H9 (cell line): ENCODE data around the gene PRDX4. TPM values are rescaled to one million over a fixed set of nuclear protein-coding genes. Genes with fewer than 3 reads are reported as not detected.

ENCODE experiments used
- DNase-seq: peaks from one replicate; pipeline ENCODE4 v3.0.0-alpha.2; 2017
- H2AFZ ChIP-seq: one replicate; pipeline ENCODE4 v1.6.1; 2013; ENCODE audit warnings: mild to moderate bottlenecking, low read length, control low read depth, moderate library complexity
- H2AK5ac ChIP-seq: 2 replicates; pipeline ENCODE4 v1.6.1; 2013; ENCODE audit warnings: low read length, control low read depth, mixed read lengths; ENCODE audit not compliant: insufficient read length
- H2BK120ac ChIP-seq: one replicate; pipeline ENCODE4 v1.6.1; 2013; ENCODE audit warnings: low read depth, mild to moderate bottlenecking, low read length, control low read depth, inconsistent platforms; ENCODE audit not compliant: poor library complexity, severe bottlenecking
- H2BK12ac ChIP-seq: 2 replicates; pipeline ENCODE4 v1.6.1; 2013; ENCODE audit warnings: low read length, control low read depth, mixed read lengths, low read depth; ENCODE audit not compliant: insufficient read length
- H2BK15ac ChIP-seq: 2 replicates; pipeline ENCODE4 v1.6.1; 2013; ENCODE audit warnings: low read depth, low read length, control low read depth
- H2BK20ac ChIP-seq: one replicate; pipeline ENCODE4 v1.6.1; 2013; ENCODE audit warnings: low read depth, mild to moderate bottlenecking, low read length, control low read depth, inconsistent platforms; ENCODE audit not compliant: poor library complexity, severe bottlenecking
- H2BK5ac ChIP-seq: 2 replicates; pipeline ENCODE4 v1.6.1; 2013; ENCODE audit warnings: low read length, control low read depth, mixed read lengths; ENCODE audit not compliant: insufficient read length
- H3K14ac ChIP-seq: 2 replicates; pipeline ENCODE4 v1.6.1; 2013; ENCODE audit warnings: low read length, control low read depth; ENCODE audit not compliant: insufficient read depth
- H3K18ac ChIP-seq: 2 replicates; pipeline ENCODE4 v1.6.1; 2013; ENCODE audit warnings: low read depth, mild to moderate bottlenecking, mixed read lengths, low read length, control low read depth; ENCODE audit not compliant: insufficient read length
- H3K23ac ChIP-seq: 2 replicates; pipeline ENCODE4 v1.6.1; 2013; ENCODE audit warnings: low read length, control low read depth, mixed read lengths, low read depth; ENCODE audit not compliant: insufficient read length
- H3K23me2 ChIP-seq: 2 replicates; pipeline ENCODE4 v1.6.1; 2013; ENCODE audit warnings: low read depth, mild to moderate bottlenecking, mixed read lengths, low read length, control low read depth; ENCODE audit not compliant: insufficient read length, poor library complexity, severe bottlenecking
- H3K27ac ChIP-seq: 2 replicates; pipeline ENCODE4 v1.5.1; 2013; ENCODE audit warnings: low read length, control low read depth, mixed read lengths, low read depth; ENCODE audit not compliant: insufficient read length
- H3K27me3 ChIP-seq: 2 replicates; pipeline ENCODE4 v1.6.1; 2013; ENCODE audit warnings: low read length, control low read depth, inconsistent platforms; ENCODE audit not compliant: insufficient read depth
- H3K4ac ChIP-seq: 2 replicates; pipeline ENCODE4 v1.6.1; 2013; ENCODE audit warnings: low read depth, mild to moderate bottlenecking, control low read depth, inconsistent platforms, low read length, moderate library complexity
- H3K4me1 ChIP-seq: 2 replicates; pipeline ENCODE4 v1.6.1; 2013; ENCODE audit warnings: low read length, control low read depth, inconsistent platforms; ENCODE audit not compliant: insufficient read depth
- H3K4me2 ChIP-seq: 2 replicates; pipeline ENCODE4 v1.6.1; 2013; ENCODE audit warnings: low read length, control low read depth, mixed read lengths; ENCODE audit not compliant: insufficient read length, insufficient read depth
- H3K56ac ChIP-seq: 2 replicates; pipeline ENCODE4 v1.6.1; 2013; ENCODE audit warnings: low read depth, mild to moderate bottlenecking, mixed read lengths, low read length, control low read depth; ENCODE audit not compliant: insufficient read length
- H3K79me1 ChIP-seq: 2 replicates; pipeline ENCODE4 v1.6.1; 2013; ENCODE audit warnings: low read depth, mild to moderate bottlenecking, moderate library complexity, low read length, control low read depth, inconsistent platforms; ENCODE audit not compliant: insufficient read depth, poor library complexity, severe bottlenecking
- H3K79me2 ChIP-seq: 2 replicates; pipeline ENCODE4 v1.6.1; 2013; ENCODE audit warnings: low read length, control low read depth, inconsistent platforms; ENCODE audit not compliant: insufficient read depth
- H3K9ac ChIP-seq: 2 replicates; pipeline ENCODE4 v1.6.1; 2013; ENCODE audit warnings: low read length, control low read depth, mixed read lengths; ENCODE audit not compliant: insufficient read length; ENCODE audit errors: extremely low read depth
- H3K9me3 ChIP-seq: one replicate; pipeline ENCODE4 v1.6.1; 2013; ENCODE audit warnings: low read depth, low read length, inconsistent platforms; ENCODE audit not compliant: control insufficient read depth
- H3T11ph ChIP-seq: one replicate; pipeline ENCODE4 v1.6.1; 2013; ENCODE audit warnings: mild to moderate bottlenecking, low read length, control low read depth, inconsistent platforms
- H4K20me1 ChIP-seq: one replicate; pipeline ENCODE4 v1.6.1; 2013; ENCODE audit not compliant: control insufficient read depth, insufficient read length, insufficient read depth
- H4K5ac ChIP-seq: 2 replicates; pipeline ENCODE4 v1.6.1; 2013; ENCODE audit warnings: low read depth, mild to moderate bottlenecking, mixed read lengths, low read length, control low read depth; ENCODE audit not compliant: insufficient read length
- H4K8ac ChIP-seq: replicated peaks from 2 replicates; pipeline ENCODE4 v1.6.1; 2013; ENCODE audit warnings: low read length, control low read depth, mixed read lengths, low read depth; ENCODE audit not compliant: insufficient read length
- H4K91ac ChIP-seq: 2 replicates; pipeline ENCODE4 v1.6.1; 2013; ENCODE audit warnings: low read depth, mild to moderate bottlenecking, moderate library complexity, mixed read lengths, low read length, control low read depth; ENCODE audit not compliant: insufficient read length
- H3K27ac Mint-ChIP-seq, 3 experiments: 2 replicates in 2 of 3; 3 replicates in 1 of 3; pipeline ENCODE4 v1.8.0; 2020 to 2021; ENCODE audit warnings: mixed read lengths in 3 of 3, mild to moderate bottlenecking in 1 of 3, moderate library complexity in 1 of 3
- H3K27me3 Mint-ChIP-seq: 2 replicates; pipeline ENCODE4 v1.8.0; 2021; ENCODE audit warnings: low read depth, mild to moderate bottlenecking, moderate library complexity, mixed read lengths
- H3K36me3 Mint-ChIP-seq, 3 experiments: 2 replicates in 2 of 3; 3 replicates in 1 of 3; pipeline ENCODE4 v1.8.0; 2020 to 2021; ENCODE audit warnings: low read depth in 3 of 3, mixed read lengths in 3 of 3; ENCODE audit not compliant: insufficient read depth in 1 of 3
- H3K4me1 Mint-ChIP-seq, 2 experiments: 2 replicates each; pipeline ENCODE4 v1.8.0; 2020; ENCODE audit warnings: mixed read lengths in 2 of 2
- H3K4me3 Mint-ChIP-seq, 2 experiments: 2 replicates in 1 of 2; 3 replicates in 1 of 2; pipeline ENCODE4 v1.8.0; 2020 to 2021; ENCODE audit warnings: mild to moderate bottlenecking in 2 of 2, mixed read lengths in 2 of 2, moderate library complexity in 1 of 2
- H3K9me3 Mint-ChIP-seq, 2 experiments: 2 replicates in 1 of 2; 3 replicates in 1 of 2; pipeline ENCODE4 v1.8.0; 2020; ENCODE audit warnings: mild to moderate bottlenecking in 2 of 2, mixed read lengths in 2 of 2, moderate library complexity in 1 of 2
- CTCF ChIP-seq: fragments of 200-600 bp; sonication (generic); conservative IDR thresholded peaks from 3 replicates; pipeline ENCODE4 v1.8.0; 2021; ENCODE audit warnings: antibody characterized with exemption, mild to moderate bottlenecking
- WGBS: extraction: QIAGEN DNeasy Blood & Tissue Kit; methylation state at CpG from one replicate; pipeline ENCODE4 v1.1.7; 2013; ENCODE audit warnings: missing lambda C conversion rate, low lambda C conversion rate, mixed read lengths; ENCODE audit not compliant: insufficient read length; ENCODE audit errors: extremely low coverage; 5-methylcytosine and 5-hydroxymethylcytosine counted together
- total RNA-seq: library from RNA; stranded (reverse); gene quantifications from 2 replicates; pipeline ENCODE4 v1.2.1, GENCODE V29; 2021

PRDX4 gene
- total RNA-seq, 1 experiment from 2014 or later: 256 TPM

DNA sequence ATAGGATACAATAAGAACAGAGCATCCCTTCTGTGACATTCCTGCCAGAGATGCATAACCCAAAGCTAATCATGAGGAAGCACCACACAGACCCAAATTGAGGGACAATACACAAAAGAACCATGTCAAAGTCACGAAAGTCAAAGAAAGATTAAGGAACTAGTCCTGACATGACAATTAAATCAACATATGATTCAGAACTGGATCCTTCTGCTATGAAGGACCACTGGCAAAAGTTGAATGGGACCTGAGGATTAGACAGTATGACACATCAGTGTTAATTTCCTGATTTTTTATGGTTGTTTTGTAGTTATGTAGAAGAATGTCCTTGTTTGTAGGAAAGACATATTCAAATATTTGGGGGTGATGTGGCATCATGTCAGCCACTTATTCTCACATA is 61.9 kb downstream of the PRDX4 start:
- H3K27me3 ChIP-seq: no peaks in the 10 kb centered on the region
- H3K4me1 ChIP-seq: no peaks in the 10 kb centered on the region
- no peak overlapping the region for H4K5ac ChIP-seq
- H3K9me3 ChIP-seq: no peaks in the 10 kb centered on the region
- H2BK120ac ChIP-seq: no peak overlapping the region
- H3T11ph ChIP-seq: no peak overlapping the region
- H2BK15ac ChIP-seq: no peak overlapping the region
- no peaks in the 10 kb centered on the region for H3K79me2 ChIP-seq
- H2BK20ac ChIP-seq: no peak overlapping the region
- Mint-ChIP-seq H3K9me3 (no peaks in the 10 kb centered on the region), H3K27ac (no peak overlapping the region), H3K4me1 (peaks cover 11 to 12% of the 10 kb centered on the region in 2 experiments), H3K36me3 (peaks cover 5 to 59% (median 43%) of the 10 kb centered on the region in 3 experiments; a peak in 6 of 7 replicates), H3K27me3 (no peaks in the 10 kb centered on the region), H3K4me3 (no peak overlapping the region)
- no peak overlapping the region for H3K4ac ChIP-seq
- no peak for TF ChIP-seq CTCF
- WGBS: no CpG with 5 or more reads among the region's 1 CpG
- H2BK5ac ChIP-seq: no peak overlapping the region
- H2AFZ ChIP-seq: no peak overlapping the region
- H3K27ac ChIP-seq: no peak overlapping the region
- no peak overlapping the region for H3K56ac ChIP-seq
- H3K14ac ChIP-seq: no peak overlapping the region
- H2AK5ac ChIP-seq: no peak overlapping the region
- no peak overlapping the region for H3K23ac ChIP-seq
- no peak overlapping the region for H4K8ac ChIP-seq
- H4K20me1 ChIP-seq: no peaks in the 10 kb centered on the region
- H3K9ac ChIP-seq: no peak overlapping the region
- H3K79me1 ChIP-seq: no peaks in the 10 kb centered on the region
- DNase-seq: no peak
- H3K23me2 ChIP-seq: no peaks in the 10 kb centered on the region
- H3K18ac ChIP-seq: no peak overlapping the region
- no peak overlapping the region for H2BK12ac ChIP-seq
- H4K91ac ChIP-seq: no peak overlapping the region
- H3K4me2 ChIP-seq: no peak overlapping the region
